WERI-Rb-1 (cell line): ENCODE measurements around the gene LRP11.
"Not testable (repeated sequence)": the region's sequence is repeated elsewhere in the genome, so short reads cannot be mapped to it uniquely, and the experiment has no call there.

Experiments used
- DNase-seq: peaks from one replicate; pipeline ENCODE4 v3.0.0-alpha.2; 2020
- H3K27ac ChIP-seq: fragments of 250-450 bp; sonication (Bioruptor Pico); 2 replicates; pipeline ENCODE4 v1.5.1; 2020; ENCODE audit warnings: mild to moderate bottlenecking, moderate library complexity
- H3K27me3 ChIP-seq: fragments of 250-450 bp; sonication (Bioruptor Pico); 2 replicates; pipeline ENCODE4 v1.5.1; 2021; ENCODE audit warnings: mild to moderate bottlenecking, low read depth, moderate library complexity; ENCODE audit not compliant: insufficient read depth, severe bottlenecking
- H3K36me3 ChIP-seq: fragments of 250-450 bp; sonication (Bioruptor Pico); 2 replicates; pipeline ENCODE4 v1.5.1; 2020; ENCODE audit warnings: mild to moderate bottlenecking, moderate library complexity
- H3K4me3 ChIP-seq: 2 replicates; pipeline ENCODE4 v1.5.1; 2011; ENCODE audit warnings: low read depth, mild to moderate bottlenecking, control low read depth, low read length
- H3K9me3 ChIP-seq: fragments of 250-450 bp; sonication (Bioruptor Pico); 2 replicates; pipeline ENCODE4 v1.5.1; 2021; ENCODE audit warnings: mild to moderate bottlenecking, moderate library complexity; ENCODE audit not compliant: severe bottlenecking
- CTCF ChIP-seq: IDR thresholded peaks from 2 replicates; pipeline ENCODE4 v1.5.1; 2011; ENCODE audit warnings: low read depth, mild to moderate bottlenecking, control low read depth, inconsistent platforms, low read length

The LRP11 gene

GRCh38 chr6:149863698-149864577, at the start of gene LRP11:
TSS of gene LRP11 (minus strand) at chr6:149864359. CDS start at chr6:149864020, 339 bp downstream.
- no peaks in the 10 kb centered on the region for H3K27me3 ChIP-seq
- H3K9me3 ChIP-seq, result no peaks in the 10 kb centered on the region
- peak within 1 kb of the TSS; percentile 86 for H3K27ac ChIP-seq
- peak; percentile 89 for DNase-seq
- 0 out of 2 replicates have a peak, but pooled peaks have one; percentile 2 for TF ChIP-seq CTCF
- no peaks in the 10 kb centered on the region; the same call in 1 of the 2 replicates for H3K36me3 ChIP-seq
- H3K4me3 ChIP-seq, result peak within 1 kb of the TSS; percentile 75

- Histone ChIP-seq H3K36me3 (no peaks in the 10 kb centered on the region), H3K9me3 (peaks cover 4% of the 10 kb centered on the region), H3K27ac (no peak overlapping the region), H3K27me3 (peaks cover 18% of the 10 kb centered on the region), H3K4me3 (no peak overlapping the region)
- no peak for DNase-seq
- TF ChIP-seq CTCF, result no peak
These were observed 49.5 kb upstream of the LRP11 start for GRCh38 chr6:149913540-149914240.

GRCh38 chr6:149913085-149913484, 48.9 kb upstream of the LRP11 start:
- DNase-seq, result no peak
- no peak for TF ChIP-seq CTCF
- H3K4me3 ChIP-seq, result no peak overlapping the region
- H3K36me3 ChIP-seq, result no peaks in the 10 kb centered on the region
- no peak overlapping the region for H3K27ac ChIP-seq
- H3K27me3 ChIP-seq, result peaks cover 17% of the 10 kb centered on the region
- H3K9me3 ChIP-seq, result peaks cover 10% of the 10 kb centered on the region

- H3K36me3 ChIP-seq, H3K27ac ChIP-seq, H3K4me3 ChIP-seq, DNase-seq: not testable (repeated sequence)
- H3K27me3 ChIP-seq, result peaks cover 15% of the 10 kb centered on the region
- peaks cover 14% of the 10 kb centered on the region for H3K9me3 ChIP-seq
These were observed 48.5 kb upstream of the LRP11 start for GRCh38 chr6:149912680-149913079.

GRCh38 chr6:149910721-149911151, 46.6 kb upstream of the LRP11 start:
- Histone ChIP-seq H3K27ac (no peak overlapping the region), H3K27me3 (peaks cover 15% of the 10 kb centered on the region), H3K36me3 (no peaks in the 10 kb centered on the region), H3K4me3 (no peak overlapping the region), H3K9me3 (peaks cover 15% of the 10 kb centered on the region)
- no peak for DNase-seq
- TF ChIP-seq CTCF, result no peak
